Stimulated activated CD4-positive, alpha-beta T cell treated with anti-CD3 and anti-CD28 coated beads, Interleukin-4, amount 100 ng/mL, for 4 hours (primary cell): ENCODE data around the gene HDHD3.
"Not testable (repeated sequence)": the region's sequence is repeated elsewhere in the genome, so short reads cannot be mapped to it uniquely, and the experiment has no call there.

Source experiments
- DNase-seq, 2 experiments: peaks; one replicate each; pipeline ENCODE4 v3.0.0-alpha.2; 2020

Gene HDHD3

DNA sequence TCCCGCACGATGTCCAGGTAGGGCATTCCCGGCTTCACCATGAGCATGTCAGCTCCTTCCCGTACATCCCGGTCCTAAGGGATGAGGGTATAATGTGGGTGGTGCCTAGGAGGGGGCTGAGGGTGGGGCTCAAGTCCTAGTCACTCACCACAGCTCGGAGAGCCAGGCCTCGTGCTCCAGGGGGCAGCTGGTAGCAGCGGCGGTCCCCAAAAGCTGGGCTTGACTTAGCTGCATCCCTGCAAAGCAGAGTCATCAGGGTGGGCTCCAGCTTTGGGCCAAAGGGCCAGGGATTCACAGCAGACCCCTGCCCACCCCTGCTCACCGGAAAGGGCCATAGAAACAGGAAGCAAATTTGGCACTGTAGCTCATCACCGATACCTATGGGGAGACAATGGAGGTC lies 12.7 kb upstream of the HDHD3 start:
- no peak for DNase-seq

DNA sequence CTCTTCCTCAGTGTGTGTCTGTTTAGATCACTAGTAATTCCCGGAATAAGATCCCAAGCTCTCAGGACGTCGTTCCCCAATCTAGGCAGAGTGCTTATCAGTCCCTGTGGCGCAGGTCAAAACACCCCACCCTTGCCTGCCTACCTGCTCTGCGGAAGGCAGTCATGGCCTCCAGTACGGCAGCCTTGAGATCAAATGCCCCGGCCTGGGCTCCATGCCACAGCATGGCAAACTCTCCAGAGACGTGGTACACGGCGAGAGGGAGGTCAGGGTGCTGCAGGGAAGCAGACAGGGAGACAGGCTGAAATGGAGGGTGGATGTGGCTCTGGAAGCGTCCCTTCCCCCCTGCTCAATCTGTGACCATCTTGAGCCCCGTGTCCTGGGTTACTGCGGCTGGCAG lies 12.0 kb upstream of the HDHD3 start:
- DNase-seq = no peak

GRCh38 chr9:113387560-113388230 lies 10.9 kb upstream of the HDHD3 start:
- no peak for DNase-seq

GRCh38 chr9:113386571-113387393 lies 10.0 kb upstream of the HDHD3 start:
- DNase-seq = no peak

- DNase-seq = no peak
Observed at GRCh38 chr9:113381909-113382411, 5.2 kb upstream of the HDHD3 start.

- not testable (repeated sequence) for DNase-seq
Observed at GRCh38 chr9:113381441-113381840, 4.7 kb upstream of the HDHD3 start.

- DNase-seq = no peak
Observed at GRCh38 chr9:113380869-113381378, 4.1 kb upstream of the HDHD3 start.

- not testable (repeated sequence) for DNase-seq
Observed at GRCh38 chr9:113379829-113380210, 3.0 kb upstream of the HDHD3 start.

- DNase-seq = not testable (repeated sequence)
Observed at GRCh38 chr9:113379094-113379828, 2.5 kb upstream of the HDHD3 start.

GRCh38 chr9:113375057-113376023 lies 1.4 kb downstream of the HDHD3 start:
- DNase-seq = no peak

DNA sequence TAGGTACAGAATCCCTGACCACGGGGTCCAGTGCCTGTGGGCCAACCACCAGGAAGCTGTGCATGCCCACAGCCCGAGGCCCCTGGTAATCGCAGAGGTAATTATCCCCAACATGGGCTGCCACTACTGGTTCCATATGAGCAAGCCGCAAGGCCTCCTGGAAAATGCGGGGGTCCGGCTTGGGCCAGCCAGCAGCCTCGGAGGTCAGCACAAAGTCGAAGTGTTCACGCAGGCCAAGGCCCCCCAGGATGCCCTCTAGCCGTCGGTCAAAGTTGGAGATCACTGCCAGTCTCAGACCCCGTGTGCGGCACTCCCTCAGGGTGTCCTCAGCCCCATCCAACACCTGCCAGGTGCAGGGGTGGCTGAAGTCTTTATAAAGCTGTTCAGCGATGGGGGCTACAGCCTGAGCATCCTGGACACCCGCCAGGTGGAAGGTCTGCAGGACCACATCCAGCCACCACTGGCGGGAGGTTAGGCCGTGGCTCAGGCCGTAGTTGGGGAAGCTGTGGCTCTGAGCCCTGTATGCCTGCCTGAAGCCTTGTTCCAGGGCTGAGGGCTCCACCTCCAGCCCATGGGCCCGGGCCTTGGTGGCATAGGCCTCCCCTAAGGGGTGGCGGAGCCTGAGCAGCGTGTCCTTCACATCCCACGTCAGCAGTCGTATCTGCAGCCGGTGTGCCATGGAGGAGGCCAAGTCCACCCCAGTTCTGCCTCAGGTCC lies 3.0 kb downstream of the HDHD3 start:
- no peak for DNase-seq

GRCh38 chr9:113373256-113373655 lies 3.5 kb downstream of the HDHD3 start:
- no peak for DNase-seq

- no peak for DNase-seq
Observed at GRCh38 chr9:113372059-113372458, 4.7 kb downstream of the HDHD3 start.

DNA sequence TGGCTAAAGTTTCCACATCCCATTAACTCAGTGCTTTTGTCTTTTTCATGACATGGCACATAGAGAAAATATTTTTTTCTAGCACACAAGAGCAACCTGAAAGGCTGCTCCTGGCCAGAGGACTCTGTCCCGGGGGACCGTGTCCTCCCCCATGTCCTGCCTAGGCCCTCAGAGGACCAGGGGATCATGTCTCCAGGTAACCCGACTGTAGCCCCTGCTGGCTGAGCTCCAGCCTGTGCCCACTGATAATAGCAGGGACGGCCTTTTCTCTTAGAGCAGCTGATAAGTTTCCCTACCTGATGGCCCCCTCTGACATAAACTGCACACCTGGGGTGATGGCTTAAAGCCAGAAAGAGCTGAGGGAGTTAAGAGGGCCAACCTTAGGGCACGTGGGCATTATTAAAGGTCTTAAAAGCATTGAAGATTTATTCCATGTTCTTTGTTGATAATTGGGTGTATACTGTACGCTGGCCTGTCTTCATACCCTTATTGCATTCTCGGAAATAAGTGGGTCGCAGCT lies 5.9 kb downstream of the HDHD3 start:
- DNase-seq = no peak

GRCh38 chr9:113369855-113370140 lies 7.0 kb downstream of the HDHD3 start:
- no peak for DNase-seq

DNA sequence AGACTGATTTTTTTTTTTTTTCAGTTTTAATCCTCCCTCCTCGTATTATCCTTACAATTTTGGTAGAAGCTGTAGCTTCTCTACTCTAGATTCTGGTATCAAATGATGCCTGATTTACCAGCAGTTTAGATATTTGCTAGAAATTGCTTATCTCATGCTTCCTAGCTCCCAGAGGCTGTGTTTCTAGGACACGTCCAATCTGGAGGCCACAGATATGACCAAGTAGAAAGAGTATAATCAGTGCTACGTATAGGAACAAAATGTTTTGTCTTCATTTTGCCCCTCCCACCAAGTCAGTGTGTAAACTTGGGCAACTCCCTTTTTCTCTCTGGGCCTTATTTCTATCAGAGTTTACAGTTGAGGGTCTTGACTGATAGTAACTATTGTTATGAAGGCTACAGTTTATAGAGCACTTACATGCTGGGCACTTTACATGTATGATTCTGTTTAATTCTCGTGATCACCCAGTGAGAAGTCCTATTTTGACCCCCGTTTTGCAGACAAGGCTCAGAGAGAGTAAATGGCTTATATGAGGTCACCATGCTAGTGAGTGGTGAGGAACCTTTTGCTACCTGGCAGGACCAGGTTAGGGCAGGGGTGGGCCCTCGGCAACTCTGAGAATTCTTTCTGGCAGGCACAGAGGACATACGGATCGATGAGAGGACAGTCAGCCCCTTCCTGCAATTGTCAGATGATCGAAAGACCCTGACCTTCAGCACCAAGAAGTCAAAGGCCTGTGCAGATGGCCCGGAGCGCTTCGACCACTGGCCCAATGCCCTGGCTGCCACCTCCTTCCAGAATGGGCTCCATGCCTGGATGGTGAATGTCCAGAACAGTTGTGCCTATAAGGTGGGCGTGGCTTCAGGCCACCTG lies 7.6 kb downstream of the HDHD3 start:
- no peak for DNase-seq

- no peak for DNase-seq
Observed at GRCh38 chr9:113368348-113368981, 8.3 kb downstream of the HDHD3 start.

GRCh38 chr9:113365652-113366051 lies 11.1 kb downstream of the HDHD3 start:
- DNase-seq = not testable (repeated sequence)

- no peak for DNase-seq
Observed at GRCh38 chr9:113364951-113365350, 11.8 kb downstream of the HDHD3 start.

DNA sequence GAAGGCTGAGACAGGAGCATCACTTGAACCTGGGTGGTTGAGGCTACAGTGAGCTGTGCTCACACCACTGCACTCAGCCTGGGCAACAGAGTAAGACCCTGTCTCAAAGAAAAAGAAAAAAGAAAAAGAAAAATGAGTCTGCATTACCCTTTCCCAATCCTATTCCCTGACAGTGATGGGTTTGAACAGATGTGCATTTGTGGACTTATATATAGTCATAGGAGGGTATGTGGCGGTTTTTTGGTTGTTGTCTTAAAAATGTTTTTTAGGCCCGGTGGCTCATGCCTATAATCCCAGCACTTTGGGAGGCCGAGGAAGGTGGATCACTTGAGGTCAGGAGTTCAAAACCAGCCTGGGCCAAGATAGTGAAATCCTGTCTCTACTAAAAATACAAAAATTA lies 13.4 kb downstream of the HDHD3 start:
- no peak for DNase-seq
